NCI-H2107 treated with DMSO at 0.1 percent for 48 hours (cell line): Measurements from ENCODE around the gene HDHD5.
A peak's percentile ranks its signal among the peaks of the same experiment; 100 is the strongest.
"Not testable (repeated sequence)": the region's sequence is repeated elsewhere in the genome, so short reads cannot be mapped to it uniquely, and the experiment has no call there.

Experiments
- DNase-seq: peaks from one replicate; lab custom pipeline; 2025; ENCODE audit not compliant: unreplicated experiment; lab: John Stamatoyannopoulos, UW

HDHD5 gene

GRCh38 chr22:17157714-17158113 is 1.4 kb downstream of the HDHD5 start:
- no peak for DNase-seq

GRCh38 chr22:17155941-17156340 is 3.1 kb downstream of the HDHD5 start:
- no peak for DNase-seq

DNA sequence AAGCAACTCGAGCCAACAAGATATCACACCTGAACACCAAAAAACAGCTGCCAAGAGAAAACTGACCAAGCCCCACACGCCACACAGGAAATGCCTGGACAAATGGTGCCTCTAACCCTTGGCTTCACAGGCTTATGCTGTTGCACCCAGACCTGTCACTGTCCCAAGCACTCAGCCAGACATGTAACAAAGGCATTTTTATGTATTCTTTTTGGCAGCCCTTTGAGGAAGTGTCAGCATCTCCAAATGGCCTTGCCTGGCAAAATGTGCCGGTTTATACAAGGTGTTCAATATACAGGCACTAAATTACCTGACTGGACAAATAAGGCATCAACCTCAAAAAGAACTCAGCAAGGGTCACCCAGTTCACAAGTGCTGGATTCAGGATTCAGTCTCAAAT is 6.1 kb downstream of the HDHD5 start:
- no peak for DNase-seq

DNA sequence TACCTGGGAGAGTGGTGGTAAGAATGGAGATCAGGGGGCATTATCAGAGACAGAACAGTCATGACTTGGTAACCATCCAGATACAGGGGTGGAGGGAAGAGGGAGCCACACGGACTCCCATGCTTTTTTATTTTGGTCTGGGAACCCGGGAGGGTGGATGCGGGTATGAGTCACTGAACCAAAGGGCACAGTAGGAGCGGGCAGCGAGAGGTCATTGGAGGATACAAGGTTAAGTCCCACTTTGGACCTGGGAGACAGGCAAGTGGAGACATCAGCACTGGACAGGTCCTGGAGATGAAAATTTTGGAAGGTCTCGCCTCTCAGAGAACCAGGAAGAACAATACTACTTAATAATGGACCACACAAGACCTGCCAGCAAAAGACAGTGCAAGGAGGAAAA is 6.7 kb downstream of the HDHD5 start:
- DNase-seq = no peak

DNA sequence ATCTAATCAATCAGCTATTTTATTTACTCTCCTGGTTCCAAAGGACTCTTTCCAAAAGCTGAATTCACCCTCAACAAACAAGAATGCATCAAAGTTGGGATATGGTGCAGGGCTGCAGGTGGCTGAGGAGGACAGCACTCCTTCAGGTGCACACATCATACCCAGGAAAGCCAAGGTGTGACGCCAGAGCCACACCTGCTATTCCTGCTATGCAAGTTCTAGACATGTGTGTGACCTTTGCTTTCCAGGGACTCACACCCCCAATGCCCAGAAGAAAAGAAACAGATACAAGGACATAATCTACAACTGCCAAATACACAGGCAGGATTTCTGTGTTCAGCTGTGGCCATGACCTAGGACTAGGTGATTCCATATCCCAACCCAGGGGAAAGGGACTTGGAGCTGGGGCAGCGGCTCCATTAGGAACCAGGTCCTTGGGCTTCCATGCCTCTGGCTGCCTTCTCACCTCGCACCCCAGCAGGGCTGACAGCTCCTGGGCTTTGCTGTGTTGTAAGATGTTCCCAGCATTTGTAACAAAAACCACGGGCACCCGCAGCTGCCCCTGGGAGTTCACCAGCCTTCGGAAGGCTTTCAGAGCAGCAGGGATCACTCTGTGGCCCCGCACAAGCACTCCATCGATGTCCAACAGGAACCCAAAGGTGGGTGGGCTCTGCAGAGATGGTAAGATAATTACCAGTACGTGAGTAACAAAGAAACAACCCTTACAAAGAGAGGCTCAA is 9.8 kb downstream of the HDHD5 start:
- DNase-seq = no peak

GRCh38 chr22:17147458-17147857 is 11.6 kb downstream of the HDHD5 start:
- not testable (repeated sequence) for DNase-seq

DNA sequence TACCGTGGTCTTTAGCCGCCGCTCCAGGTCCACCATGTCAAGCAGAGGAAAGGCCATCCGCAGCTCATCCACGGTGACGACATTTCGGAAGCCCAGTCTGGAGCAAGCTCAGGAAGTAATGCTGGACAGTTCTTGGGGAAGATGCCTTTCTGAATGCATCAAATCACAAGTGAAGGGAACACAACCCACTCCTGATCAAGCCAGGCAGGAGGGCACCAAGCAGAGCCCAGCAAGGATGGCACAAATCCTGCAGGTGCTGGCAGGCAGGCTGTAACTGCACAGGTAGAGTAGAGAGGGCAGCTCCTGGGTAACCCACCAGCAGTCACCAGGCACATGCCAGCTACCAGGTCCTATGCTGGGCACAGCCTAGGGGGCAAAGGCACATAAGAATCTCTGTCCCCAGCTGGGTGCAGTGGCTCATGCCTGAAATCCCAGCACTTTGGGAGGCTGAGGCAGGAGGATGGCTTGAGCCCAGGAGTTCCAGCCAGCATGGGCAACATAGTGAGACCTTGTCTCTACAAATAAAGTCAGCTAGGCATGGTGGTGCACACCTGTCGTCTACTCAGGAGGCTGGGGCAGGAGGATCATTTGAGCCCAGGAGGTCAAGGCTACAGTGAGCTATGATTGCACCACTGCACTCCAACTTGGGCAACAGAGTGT is 13.9 kb downstream of the HDHD5 start:
- no peak for DNase-seq

- no peak for DNase-seq
Measured at GRCh38 chr22:17143826-17144225, 15.3 kb downstream of the HDHD5 start.

DNA sequence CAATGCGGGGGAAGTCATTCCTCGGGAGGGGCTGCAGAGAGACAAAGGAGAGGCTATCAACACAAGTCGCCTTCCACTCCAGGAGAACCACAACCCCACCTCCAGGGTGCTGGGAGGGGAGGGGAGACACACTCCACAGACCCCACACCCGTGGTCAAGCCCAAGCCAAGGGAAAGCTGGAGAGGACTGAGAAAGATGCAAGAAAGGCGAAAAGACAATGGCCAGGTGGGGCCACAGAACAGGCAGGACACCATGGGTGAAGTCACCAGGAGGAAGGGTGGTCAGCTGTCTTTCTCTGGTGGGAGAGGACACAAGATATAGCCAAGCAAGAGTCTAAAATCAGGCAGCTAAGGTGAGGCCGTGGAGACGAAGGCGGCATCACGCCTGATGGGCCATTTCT is 16.0 kb downstream of the HDHD5 start:
- no peak for DNase-seq

DNA sequence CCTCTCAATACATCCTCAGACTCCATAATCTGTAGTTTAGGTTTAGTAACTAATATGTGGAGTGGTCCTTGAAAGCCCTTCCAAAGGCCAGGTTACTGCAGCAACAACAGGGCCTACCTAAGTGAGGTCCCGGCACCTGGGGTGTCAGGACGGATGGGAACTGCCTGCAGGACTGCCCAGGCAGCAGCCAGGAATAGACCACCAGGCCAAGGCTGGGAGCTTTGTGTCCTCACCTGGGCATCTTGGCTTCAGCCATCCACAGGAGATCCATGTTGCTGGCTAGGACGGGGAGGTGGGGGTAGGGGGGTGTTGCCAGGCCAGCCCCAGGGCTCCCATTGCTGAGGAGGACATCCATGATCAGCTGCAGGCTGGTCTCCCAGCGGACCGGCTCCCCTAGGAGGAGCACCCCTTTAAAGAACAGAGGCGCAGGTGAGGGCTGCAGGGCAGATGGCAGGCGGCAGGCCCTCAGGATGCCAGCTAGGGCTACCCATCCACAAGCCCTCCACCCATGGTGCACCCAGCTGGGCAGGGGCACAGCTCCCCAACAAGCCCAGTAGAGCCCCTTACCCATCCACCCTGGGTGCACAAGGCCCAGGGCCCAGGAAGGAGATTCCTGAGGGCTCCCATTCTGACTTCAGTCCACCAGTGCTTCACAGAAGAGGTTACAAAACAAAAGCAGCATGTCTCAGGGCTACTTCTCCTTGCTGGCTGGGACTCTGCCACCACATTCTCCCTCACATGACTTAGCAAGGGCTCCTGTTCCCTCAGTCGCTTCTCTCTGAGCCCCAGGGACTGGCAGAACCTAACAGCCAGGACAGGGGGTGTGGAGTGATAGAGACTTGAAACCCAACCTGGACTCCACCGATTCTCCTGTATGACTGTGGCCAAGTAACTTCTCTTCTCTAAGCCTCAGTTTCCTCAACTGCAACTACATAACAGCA is 18.0 kb downstream of the HDHD5 start:
- no peak for DNase-seq

DNA sequence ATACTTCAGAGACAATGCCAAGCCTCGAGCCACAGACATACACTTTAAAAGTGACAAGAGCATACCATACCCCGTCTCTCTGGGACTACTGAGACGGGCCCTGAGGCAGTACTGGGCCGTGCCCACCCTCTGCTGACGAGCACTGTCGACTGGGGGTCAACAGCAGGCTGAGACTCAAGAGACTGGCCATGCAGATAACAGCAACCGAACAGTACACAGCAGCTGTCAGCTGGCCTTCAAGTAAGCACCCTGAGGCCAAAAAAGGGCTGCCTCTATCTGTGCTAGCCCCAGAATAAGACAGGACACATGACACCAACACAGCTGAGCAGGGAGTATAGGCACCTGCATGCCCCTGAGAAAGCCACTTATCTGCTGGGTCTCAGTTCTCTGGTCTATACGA is 19.1 kb downstream of the HDHD5 start:
- no peak for DNase-seq

DNA sequence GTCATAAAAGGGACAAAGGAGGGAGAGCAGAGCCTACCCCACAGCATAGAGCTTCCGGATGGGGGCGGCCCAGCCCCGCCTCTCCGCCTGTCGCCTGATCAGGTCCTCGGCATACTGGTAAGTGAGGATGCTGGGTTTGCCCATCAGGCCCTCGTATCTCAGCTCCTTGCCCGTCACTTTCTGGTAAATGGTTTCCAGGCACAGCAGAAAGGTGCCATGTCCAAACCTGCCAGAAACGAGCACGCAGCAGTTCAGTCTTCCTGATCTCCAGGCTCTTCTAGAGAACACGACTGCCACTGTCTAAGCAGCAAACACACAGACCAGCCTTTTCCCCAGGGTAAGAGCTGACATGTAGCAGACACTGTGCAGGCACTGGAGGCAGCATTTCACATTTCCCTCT is 20.6 kb downstream of the HDHD5 start:
- DNase-seq = no peak

DNA sequence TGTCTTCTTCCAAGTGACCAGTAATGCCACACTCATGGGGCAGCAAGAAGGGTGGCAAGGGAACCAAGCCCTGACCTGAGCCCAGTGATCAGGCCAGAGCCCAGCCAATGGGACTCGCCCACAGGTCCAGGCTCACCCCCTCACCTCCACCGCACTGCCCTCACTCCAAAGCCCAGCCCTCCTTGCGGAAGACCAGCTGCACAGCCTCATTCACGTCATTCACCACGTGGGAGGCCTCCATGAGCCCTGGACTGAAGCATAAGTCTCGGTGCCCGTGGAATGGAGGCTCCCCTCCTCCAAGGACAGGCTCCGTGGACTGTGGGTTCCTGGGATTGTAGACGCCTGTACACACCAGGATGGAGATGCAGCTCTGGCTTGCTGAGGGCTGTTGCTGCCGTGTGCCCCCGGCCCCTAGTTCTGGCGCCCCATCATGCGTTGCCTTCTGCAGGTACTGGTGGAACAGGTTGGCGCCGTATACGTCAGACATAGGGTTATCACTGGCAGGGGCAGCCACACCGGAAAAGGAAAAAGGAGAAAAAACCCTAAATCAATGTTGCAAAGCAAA is 21.1 kb downstream of the HDHD5 start:
- DNase-seq = no peak

GRCh38 chr22:17137170-17137569 is 21.9 kb downstream of the HDHD5 start:
- DNase-seq = no peak

DNA sequence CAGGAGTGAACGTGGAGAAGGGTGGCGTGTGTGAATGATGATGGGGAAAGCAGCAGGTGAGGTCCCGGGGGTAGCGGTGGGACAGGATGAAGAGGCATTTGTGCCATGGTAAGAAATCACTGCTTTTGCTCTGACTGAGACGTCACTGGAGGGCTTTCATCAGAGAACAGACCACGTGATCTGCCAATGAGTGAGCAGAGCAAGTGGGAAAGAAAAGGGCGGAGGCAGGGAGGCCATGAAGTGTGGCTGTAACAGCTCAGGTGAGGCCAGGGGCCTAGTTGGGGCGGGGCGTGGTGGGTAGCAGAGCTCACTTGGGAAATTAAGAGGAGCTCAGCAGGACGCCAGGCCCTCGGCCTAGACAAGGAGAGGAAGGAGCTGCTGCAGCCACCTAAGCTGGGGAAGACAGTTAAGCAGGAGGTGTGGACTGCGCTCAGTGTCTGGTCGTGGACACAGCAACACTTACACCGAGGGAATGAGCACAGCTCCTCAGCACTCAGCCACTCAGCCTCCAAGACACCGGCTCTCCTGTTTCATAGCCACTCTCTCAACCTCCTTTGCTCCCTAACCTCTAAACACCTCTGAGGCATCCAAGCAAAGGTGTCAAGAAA is 23.8 kb downstream of the HDHD5 start:
- DNase-seq = no peak

GRCh38 chr22:17133137-17133536 is 25.9 kb downstream of the HDHD5 start:
- DNase-seq = no peak

DNA sequence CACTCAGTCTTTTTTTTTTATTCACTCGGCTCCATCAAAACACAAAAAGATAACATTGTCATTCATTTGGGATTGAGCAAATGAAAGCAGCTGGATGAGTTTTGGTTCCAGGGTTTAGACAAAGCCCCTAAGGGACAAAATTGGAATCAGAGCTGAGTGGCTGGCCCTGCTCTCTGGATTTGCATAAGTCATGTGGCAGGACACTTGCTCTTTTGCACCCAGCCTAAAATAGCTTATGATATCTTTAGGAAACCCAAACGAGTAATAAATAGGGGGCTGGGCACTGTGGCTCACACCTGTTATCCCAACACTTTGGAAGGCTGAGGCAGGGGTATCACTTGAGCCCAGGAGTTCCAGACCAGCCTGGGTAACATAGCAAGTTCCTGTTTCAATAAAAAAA is 27.0 kb downstream of the HDHD5 start:
- no peak for DNase-seq

DNA sequence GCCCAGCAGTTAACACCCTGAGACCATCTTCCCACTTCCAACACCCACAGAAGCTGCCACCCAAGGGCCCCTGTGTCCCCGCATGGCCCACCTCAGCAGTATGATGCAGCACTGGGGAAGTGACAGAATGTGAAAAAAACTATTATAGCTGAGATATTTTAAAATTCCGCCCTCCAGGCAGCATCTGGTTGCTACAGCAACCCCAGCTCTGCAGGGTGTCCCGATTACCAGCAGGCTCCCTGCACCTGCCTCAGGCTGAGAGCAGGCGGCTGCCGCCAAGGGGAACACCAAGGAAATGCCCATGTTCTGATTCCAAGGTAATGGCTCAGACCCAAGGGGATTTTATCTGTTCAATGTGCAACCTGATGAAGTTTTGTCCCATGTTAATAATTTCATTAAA is 27.4 kb downstream of the HDHD5 start:
- peak; percentile 44 for DNase-seq

DNA sequence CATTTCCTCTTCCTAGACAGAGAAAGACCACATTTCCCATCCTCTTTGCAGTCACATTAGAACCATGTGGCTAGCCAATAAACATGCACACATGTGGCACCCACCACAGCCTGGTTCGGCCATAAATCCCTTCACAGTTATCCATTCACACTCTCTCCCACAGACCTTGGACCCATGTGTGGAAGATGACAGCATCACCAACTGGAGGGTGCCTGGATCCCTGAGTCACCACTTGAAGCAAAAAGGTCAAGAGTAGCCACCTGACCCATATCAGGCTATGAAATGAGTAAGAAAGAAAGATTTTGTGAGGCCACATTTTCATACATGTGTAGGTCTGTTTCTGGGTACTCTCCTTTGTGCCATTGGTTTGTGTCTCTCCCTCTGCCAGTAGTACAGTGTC is 28.9 kb downstream of the HDHD5 start:
- DNase-seq = no peak

DNA sequence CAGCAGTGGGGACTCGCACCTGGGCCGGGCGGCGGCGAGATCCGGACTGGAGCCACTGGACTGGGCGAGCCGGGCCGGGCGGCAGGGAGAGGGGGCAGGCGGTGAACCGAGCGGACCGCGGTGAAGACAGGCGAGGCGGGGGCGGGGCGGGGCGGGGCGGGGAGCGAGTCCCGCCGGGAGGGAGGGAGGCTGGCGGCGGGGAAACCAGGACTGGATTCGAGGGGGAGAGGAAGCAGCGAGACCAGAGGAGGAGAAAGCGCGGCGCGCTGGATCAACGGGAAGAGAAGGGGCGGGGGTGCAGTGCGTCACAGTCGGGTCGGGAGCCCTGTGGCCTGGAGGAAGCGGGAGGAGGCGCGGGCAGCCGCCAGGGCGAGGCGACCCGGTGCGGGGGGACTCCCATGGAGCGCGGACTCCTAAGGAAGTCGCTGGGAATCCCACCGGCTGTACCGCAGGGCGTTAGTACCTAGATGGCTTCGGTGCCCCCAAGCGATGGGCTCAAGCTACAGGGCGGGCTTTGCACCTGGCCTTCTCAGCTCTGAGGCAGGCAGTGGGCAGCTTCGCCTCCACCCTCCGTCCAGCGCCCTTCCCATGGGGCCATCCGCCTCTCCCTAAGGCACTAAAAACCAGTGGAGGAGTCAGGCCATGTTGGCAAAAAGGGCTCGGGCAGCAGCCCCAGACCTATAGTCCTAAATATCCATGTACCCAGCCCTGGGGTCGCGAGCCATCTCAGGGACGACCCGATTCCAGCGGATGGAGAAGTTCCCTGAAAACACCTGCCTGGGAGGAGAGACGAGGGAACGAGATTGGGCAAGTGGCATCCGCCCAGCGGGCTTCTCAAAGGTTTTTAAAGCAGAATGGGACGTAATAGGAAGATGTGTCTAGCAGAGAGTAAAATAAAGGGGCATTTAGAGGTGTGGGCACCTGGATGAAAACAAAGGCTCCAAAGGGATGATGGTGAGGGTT is 37.6 kb downstream of the HDHD5 start, which contains the start of gene TMEM121B:
TMEM121B (minus strand) TSS at position 128 of the 963 bp plus-strand sequence. CDS start 233 bp downstream, outside the sequence.
- DNase-seq = peak; percentile 16
